Neutrophil (primary cell): ENCODE results near the gene GRM6.

Experiments used
- H3K27ac ChIP-seq: fragments of 200-600 bp; sonication (generic); 2 replicates; pipeline ENCODE4 v1.5.1; 2016; ENCODE audit warnings: mild to moderate bottlenecking, moderate library complexity
- H3K27me3 ChIP-seq: fragments of 200-600 bp; sonication (generic); 2 replicates; pipeline ENCODE4 v1.6.0; 2016; ENCODE audit warnings: mild to moderate bottlenecking
- H3K36me3 ChIP-seq: fragments of 200-600 bp; sonication (generic); 2 replicates; pipeline ENCODE4 v1.5.1; 2017
- H3K4me1 ChIP-seq, 2 experiments: fragments of 200-600 bp in 1 of 2; sonication (generic) in 1 of 2; 1 replicate in 1 of 2; 2 replicates in 1 of 2; pipeline versions ENCODE4 v1.5.1 to v1.6.1; 2013 to 2016; ENCODE audit warnings: low read depth in 1 of 2, low read length in 1 of 2, mild to moderate bottlenecking in 1 of 2, moderate library complexity in 1 of 2; ENCODE audit not compliant: control insufficient read depth in 1 of 2, insufficient read depth in 1 of 2
- H3K4me3 ChIP-seq, 2 experiments: fragments of 200-600 bp in 1 of 2; sonication (generic) in 1 of 2; 1 replicate in 1 of 2; 2 replicates in 1 of 2; pipeline ENCODE4 v1.5.1; 2013 to 2016; ENCODE audit warnings: low read depth in 1 of 2, low read length in 1 of 2, mild to moderate bottlenecking in 1 of 2, moderate library complexity in 1 of 2
- H3K9me3 ChIP-seq: fragments of 200-600 bp; sonication (generic); 2 replicates; pipeline ENCODE4 v1.5.1; 2016
- TF ChIP-seq, protein P1 (sequence below): fragments of 200-600 bp; sonication (generic); IDR thresholded peaks from 2 replicates; pipeline ENCODE4 v1.5.1; 2016; ENCODE audit warnings: antibody characterized with exemption

Gene GRM6

GRCh38 chr5:179006564-179006963 lies 11.4 kb upstream of the GRM6 start:
- no peak overlapping the region for H3K27ac ChIP-seq
- H3K4me1 ChIP-seq, result no peaks in the 10 kb centered on the region
- no peaks in the 10 kb centered on the region for H3K9me3 ChIP-seq
- H3K36me3 ChIP-seq, result no peaks in the 10 kb centered on the region
- H3K4me3 ChIP-seq, result no peak overlapping the region
- H3K27me3 ChIP-seq, result no peaks in the 10 kb centered on the region
- TF ChIP-seq, protein P1, sequence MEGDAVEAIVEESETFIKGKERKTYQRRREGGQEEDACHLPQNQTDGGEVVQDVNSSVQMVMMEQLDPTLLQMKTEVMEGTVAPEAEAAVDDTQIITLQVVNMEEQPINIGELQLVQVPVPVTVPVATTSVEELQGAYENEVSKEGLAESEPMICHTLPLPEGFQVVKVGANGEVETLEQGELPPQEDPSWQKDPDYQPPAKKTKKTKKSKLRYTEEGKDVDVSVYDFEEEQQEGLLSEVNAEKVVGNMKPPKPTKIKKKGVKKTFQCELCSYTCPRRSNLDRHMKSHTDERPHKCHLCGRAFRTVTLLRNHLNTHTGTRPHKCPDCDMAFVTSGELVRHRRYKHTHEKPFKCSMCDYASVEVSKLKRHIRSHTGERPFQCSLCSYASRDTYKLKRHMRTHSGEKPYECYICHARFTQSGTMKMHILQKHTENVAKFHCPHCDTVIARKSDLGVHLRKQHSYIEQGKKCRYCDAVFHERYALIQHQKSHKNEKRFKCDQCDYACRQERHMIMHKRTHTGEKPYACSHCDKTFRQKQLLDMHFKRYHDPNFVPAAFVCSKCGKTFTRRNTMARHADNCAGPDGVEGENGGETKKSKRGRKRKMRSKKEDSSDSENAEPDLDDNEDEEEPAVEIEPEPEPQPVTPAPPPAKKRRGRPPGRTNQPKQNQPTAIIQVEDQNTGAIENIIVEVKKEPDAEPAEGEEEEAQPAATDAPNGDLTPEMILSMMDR, result no peak

DNA sequence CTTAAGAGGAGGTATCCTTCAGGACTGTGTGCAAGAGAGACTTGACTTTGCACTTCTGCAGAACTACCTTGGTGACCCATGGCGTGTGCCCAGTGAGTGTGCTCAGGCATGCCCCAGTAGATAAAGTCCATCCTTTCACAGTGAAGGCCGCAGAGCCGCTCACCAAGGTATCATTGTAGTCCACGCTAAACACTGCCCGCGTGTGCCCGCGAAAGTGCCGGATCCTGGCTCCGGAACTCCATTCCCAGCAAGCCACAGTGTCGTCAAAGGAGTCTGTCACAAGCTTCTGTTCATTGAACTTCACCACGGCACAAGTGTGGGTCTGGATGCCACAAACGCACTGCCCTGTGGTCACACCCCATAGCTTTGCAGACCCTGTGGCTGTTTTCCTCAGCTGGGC lies 3.3 kb upstream of the GRM6 start:
- TF ChIP-seq, protein P1, result no peak
- Histone ChIP-seq H3K9me3 (peaks cover 5% of the 10 kb centered on the region), H3K27me3 (peaks cover 38% of the 10 kb centered on the region), H3K36me3 (no peaks in the 10 kb centered on the region), H3K4me1 (no peaks in the 10 kb centered on the region), H3K4me3 (no peak overlapping the region), H3K27ac (no peak overlapping the region)

DNA sequence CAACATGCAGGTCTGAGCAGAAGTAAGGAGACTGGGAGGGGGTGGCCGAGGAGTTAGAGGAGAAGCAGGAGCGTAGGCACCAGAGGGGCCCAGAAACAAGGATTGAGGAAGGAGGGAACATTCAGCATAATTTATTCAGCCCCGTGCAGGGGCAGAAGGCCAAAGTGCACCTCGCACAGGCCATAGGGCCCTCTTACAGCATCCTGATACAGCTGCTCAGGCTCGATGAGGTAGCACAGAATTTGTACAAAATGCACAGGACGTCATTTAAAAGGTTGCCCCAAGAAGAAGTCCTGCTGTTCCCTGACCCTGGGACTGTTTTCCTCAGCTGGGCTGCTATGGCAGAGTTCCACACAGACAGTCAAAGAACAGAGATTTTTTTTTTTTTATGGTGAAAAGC lies 2.1 kb upstream of the GRM6 start:
- Histone ChIP-seq H3K9me3 (peaks cover 5% of the 10 kb centered on the region), H3K27ac (no peak overlapping the region)
- TF ChIP-seq, protein P1, result no peak

GRCh38 chr5:178996156-178996555 lies 1.0 kb upstream of the GRM6 start:
- Histone ChIP-seq H3K36me3 (no peaks in the 10 kb centered on the region), H3K27ac (no peak overlapping the region), H3K4me1 (no peaks in the 10 kb centered on the region), H3K4me3 (no peak overlapping the region), H3K9me3 (peaks cover 5% of the 10 kb centered on the region), H3K27me3 (peaks cover 53% of the 10 kb centered on the region)
- TF ChIP-seq, protein P1, result no peak

More for the DNA sequence above, 2.1 kb upstream of the GRM6 start:
- Histone ChIP-seq H3K27me3 (peaks cover 51% of the 10 kb centered on the region), H3K4me1 (no peaks in the 10 kb centered on the region), H3K4me3 (no peak overlapping the region), H3K36me3 (no peaks in the 10 kb centered on the region)

DNA sequence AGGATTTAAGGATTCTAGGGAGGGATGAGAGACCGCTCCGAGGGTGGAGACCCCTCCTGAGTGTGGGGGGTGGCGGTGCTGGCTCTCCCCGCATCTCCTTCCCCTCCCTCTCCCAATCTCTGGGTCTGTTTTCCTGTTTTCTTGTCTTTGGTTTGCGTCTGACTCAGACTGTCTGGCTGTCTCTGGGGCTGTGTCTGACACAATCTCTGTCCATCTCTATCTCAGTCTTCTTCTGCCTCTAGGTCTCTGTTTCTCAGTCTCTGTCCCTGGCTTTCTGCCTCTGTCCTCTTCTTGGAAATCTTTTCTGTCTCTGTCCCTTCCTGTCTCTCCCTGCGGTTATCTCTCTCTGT lies 196 bp upstream of the GRM6 start:
- Histone ChIP-seq H3K27ac (no peak overlapping the region), H3K4me1 (no peaks in the 10 kb centered on the region), H3K27me3 (peaks cover 53% of the 10 kb centered on the region), H3K9me3 (no peaks in the 10 kb centered on the region), H3K4me3 (no peak overlapping the region), H3K36me3 (no peaks in the 10 kb centered on the region)
- TF ChIP-seq, protein P1, result no peak
